Skeletal muscle tissue (tissue), 4 donors: Measurements from ENCODE around the gene RIC8B. TPM values are rescaled to one million over a fixed set of nuclear protein-coding genes. Genes with fewer than 3 reads are reported as not detected.

ENCODE experiments used
- H3K27ac ChIP-seq: one replicate; pipeline ENCODE4 v1.7.0; 2013; ENCODE audit warnings: mild to moderate bottlenecking, low read depth, low read length, inconsistent platforms
- H3K27me3 ChIP-seq, 3 donors: one replicate each; pipeline ENCODE4 v1.7.0; 2013; ENCODE audit warnings: low read length in 3 of 3; ENCODE audit not compliant: control insufficient read depth in 3 of 3, insufficient read depth in 3 of 3
- H3K36me3 ChIP-seq, 3 donors: one replicate each; pipeline ENCODE4 v1.7.0; 2013; ENCODE audit warnings: low read length in 3 of 3; ENCODE audit not compliant: control insufficient read depth in 3 of 3, insufficient read depth in 3 of 3
- H3K4me1 ChIP-seq, 3 donors: one replicate each; pipeline ENCODE4 v1.7.0; 2013; ENCODE audit warnings: low read length in 3 of 3, mild to moderate bottlenecking in 3 of 3; ENCODE audit not compliant: control insufficient read depth in 3 of 3, insufficient read depth in 3 of 3
- H3K4me3 ChIP-seq, 3 donors: one replicate each; pipeline ENCODE4 v1.7.0; 2013; ENCODE audit warnings: low read length in 3 of 3
- H3K9ac ChIP-seq, 3 donors: one replicate each; pipeline ENCODE4 v1.7.0; 2013; ENCODE audit warnings: low read length in 3 of 3, mild to moderate bottlenecking in 3 of 3, moderate library complexity in 2 of 3, low read depth in 1 of 3
- H3K9me3 ChIP-seq, 3 donors: one replicate each; pipeline ENCODE4 v1.7.0; 2013; ENCODE audit warnings: low read length in 3 of 3; ENCODE audit not compliant: control insufficient read depth in 3 of 3
- total RNA-seq: library from RNA; depleted of rRNA; stranded (reverse); fragments of >200 nt; gene quantifications from one replicate; pipeline ENCODE4 v1.2.3, GENCODE V29; 2014
- donor health status: Osteomylitis.

The RIC8B gene
- total RNA-seq, 1 donor from 2014 or later: 19.3 TPM

- Histone ChIP-seq H3K4me1 (peaks cover 12 to 23% (median 18%) of the 10 kb centered on the region in 3 donors), H3K27ac (no peak overlapping the region)
These were observed 63.3 kb downstream of the RIC8B start for GRCh38 chr12:106837782-106838181.

GRCh38 chr12:106839333-106839732 is 64.9 kb downstream of the RIC8B start:
- H3K4me3 ChIP-seq: peak overlapping the region in 1 of 3 donors; percentile 14
- peaks cover 12 to 23% (median 18%) of the 10 kb centered on the region in 3 donors for H3K4me1 ChIP-seq
- no peaks in the 10 kb centered on the region for H3K9me3 ChIP-seq
- H3K9ac ChIP-seq: no peak overlapping the region
- peaks cover 0 to 4% (median 0%) of the 10 kb centered on the region in 3 donors for H3K36me3 ChIP-seq
- H3K27me3 ChIP-seq: no peaks in the 10 kb centered on the region
- H3K27ac ChIP-seq: no peak overlapping the region

More at GRCh38 chr12:106837782-106838181, 63.3 kb downstream of the RIC8B start:
- Histone ChIP-seq H3K9me3 (no peaks in the 10 kb centered on the region), H3K27me3 (no peaks in the 10 kb centered on the region), H3K36me3 (no peaks in the 10 kb centered on the region), H3K4me3 (no peak overlapping the region), H3K9ac (no peak overlapping the region)

GRCh38 chr12:106840243-106840642 is 65.8 kb downstream of the RIC8B start:
- Histone ChIP-seq H3K4me1 (peaks cover 12 to 20% (median 15%) of the 10 kb centered on the region in 3 donors), H3K27ac (peak overlapping the region; percentile 3), H3K4me3 (no peak overlapping the region), H3K9me3 (no peaks in the 10 kb centered on the region), H3K27me3 (no peaks in the 10 kb centered on the region), H3K36me3 (peaks cover 0 to 5% (median 4%) of the 10 kb centered on the region in 3 donors), H3K9ac (peak overlapping the region in 1 of 3 donors; percentile 10)

GRCh38 chr12:106841510-106842302 is 67.2 kb downstream of the RIC8B start:
- H3K4me1 ChIP-seq: peaks cover 10 to 18% (median 12%) of the 10 kb centered on the region in 3 donors
- H3K9ac ChIP-seq: peak overlapping the region in 2 of 3 donors; percentile 26 to 59
- peak overlapping the region in 1 of 3 donors; percentile 15 for H3K4me3 ChIP-seq
- no peaks in the 10 kb centered on the region for H3K27me3 ChIP-seq
- H3K9me3 ChIP-seq: no peaks in the 10 kb centered on the region
- peaks cover 0 to 9% (median 4%) of the 10 kb centered on the region in 3 donors for H3K36me3 ChIP-seq
- H3K27ac ChIP-seq: peak overlapping the region; percentile 71

- peaks cover 0 to 9% (median 4%) of the 10 kb centered on the region in 3 donors for H3K36me3 ChIP-seq
- H3K4me1 ChIP-seq: peaks cover 2 to 8% (median 3%) of the 10 kb centered on the region in 3 donors
- no peaks in the 10 kb centered on the region for H3K27me3 ChIP-seq
- H3K9ac ChIP-seq: no peak overlapping the region
- no peak overlapping the region for H3K27ac ChIP-seq
- H3K9me3 ChIP-seq: no peaks in the 10 kb centered on the region
- H3K4me3 ChIP-seq: no peak overlapping the region
These were observed 71.4 kb downstream of the RIC8B start for GRCh38 chr12:106845902-106846301.

GRCh38 chr12:106847861-106848260 is 73.4 kb downstream of the RIC8B start:
- H3K27me3 ChIP-seq: no peaks in the 10 kb centered on the region
- peaks cover 0 to 13% (median 4%) of the 10 kb centered on the region in 3 donors for H3K36me3 ChIP-seq
- H3K9ac ChIP-seq: no peak overlapping the region
- no peak overlapping the region for H3K27ac ChIP-seq
- no peaks in the 10 kb centered on the region for H3K4me1 ChIP-seq
- no peak overlapping the region for H3K4me3 ChIP-seq
- no peaks in the 10 kb centered on the region for H3K9me3 ChIP-seq

GRCh38 chr12:106851306-106851705 is 76.8 kb downstream of the RIC8B start:
- Histone ChIP-seq H3K27me3 (no peaks in the 10 kb centered on the region), H3K9me3 (no peaks in the 10 kb centered on the region), H3K27ac (no peak overlapping the region), H3K36me3 (peaks cover 0 to 11% (median 0%) of the 10 kb centered on the region in 3 donors), H3K9ac (no peak overlapping the region), H3K4me3 (no peak overlapping the region), H3K4me1 (no peaks in the 10 kb centered on the region)

GRCh38 chr12:106854723-106855122 is 80.2 kb downstream of the RIC8B start:
- peaks cover 0 to 12% (median 0%) of the 10 kb centered on the region in 3 donors for H3K36me3 ChIP-seq
- H3K9me3 ChIP-seq: no peaks in the 10 kb centered on the region
- no peak overlapping the region for H3K27ac ChIP-seq
- no peaks in the 10 kb centered on the region for H3K27me3 ChIP-seq
- no peak overlapping the region for H3K4me3 ChIP-seq
- no peaks in the 10 kb centered on the region for H3K4me1 ChIP-seq
- no peak overlapping the region for H3K9ac ChIP-seq

- H3K27ac ChIP-seq: no peak overlapping the region
- no peaks in the 10 kb centered on the region for H3K9me3 ChIP-seq
- H3K36me3 ChIP-seq: peaks cover 0 to 17% (median 0%) of the 10 kb centered on the region in 3 donors
- no peak overlapping the region for H3K9ac ChIP-seq
- H3K4me3 ChIP-seq: no peak overlapping the region
- H3K27me3 ChIP-seq: no peaks in the 10 kb centered on the region
- H3K4me1 ChIP-seq: no peaks in the 10 kb centered on the region
These were observed 80.8 kb downstream of the RIC8B start for GRCh38 chr12:106855221-106855758.
